Endothelial cell (in vitro differentiated cells): ENCODE data around the gene KBTBD8. TPM values are rescaled to one million over a fixed set of nuclear protein-coding genes. Genes with fewer than 3 reads are reported as not detected.

Experiments used
- DNase-seq: peaks from one replicate; pipeline ENCODE4 v3.0.0; 2021; ENCODE audit warnings: low spot score
- H3K27ac Mint-ChIP-seq: one replicate; pipeline ENCODE4 v1.8.0; 2021; ENCODE audit warnings: mixed read lengths, inconsistent platforms; ENCODE audit not compliant: unreplicated experiment
- H3K27me3 Mint-ChIP-seq: one replicate; pipeline ENCODE4 v1.8.0; 2021; ENCODE audit warnings: mild to moderate bottlenecking, moderate library complexity, mixed read lengths, inconsistent platforms; ENCODE audit not compliant: unreplicated experiment
- H3K36me3 Mint-ChIP-seq: one replicate; pipeline ENCODE4 v1.8.0; 2021; ENCODE audit warnings: mild to moderate bottlenecking, low read depth, mixed read lengths, inconsistent platforms; ENCODE audit not compliant: unreplicated experiment
- H3K4me1 Mint-ChIP-seq: one replicate; pipeline ENCODE4 v1.8.0; 2021; ENCODE audit warnings: mild to moderate bottlenecking, mixed read lengths, inconsistent platforms; ENCODE audit not compliant: unreplicated experiment
- H3K4me3 Mint-ChIP-seq: one replicate; pipeline ENCODE4 v1.8.0; 2021; ENCODE audit warnings: mild to moderate bottlenecking, mixed read lengths, inconsistent platforms; ENCODE audit not compliant: unreplicated experiment
- H3K9me3 Mint-ChIP-seq: one replicate; pipeline ENCODE4 v1.8.0; 2021; ENCODE audit warnings: mixed read lengths, inconsistent platforms; ENCODE audit not compliant: unreplicated experiment
- CTCF ChIP-seq: fragments of 200-600 bp; sonication (generic); IDR thresholded peaks from one replicate; pipeline ENCODE4 v1.5.0; 2021; ENCODE audit warnings: antibody characterized with exemption; ENCODE audit not compliant: unreplicated experiment
- total RNA-seq: library from RNA; stranded (reverse); fragmentation: NEBNext Ultra II Directional; extraction: Animal tissue kit (Norgen Biotek cat#: 25700); gene quantifications from one replicate; pipeline ENCODE4 v1.2.1, GENCODE V29; 2021; ENCODE audit not compliant: unreplicated experiment

Gene KBTBD8
- total RNA-seq, 1 donor from 2014 or later = 6.3 TPM

DNA sequence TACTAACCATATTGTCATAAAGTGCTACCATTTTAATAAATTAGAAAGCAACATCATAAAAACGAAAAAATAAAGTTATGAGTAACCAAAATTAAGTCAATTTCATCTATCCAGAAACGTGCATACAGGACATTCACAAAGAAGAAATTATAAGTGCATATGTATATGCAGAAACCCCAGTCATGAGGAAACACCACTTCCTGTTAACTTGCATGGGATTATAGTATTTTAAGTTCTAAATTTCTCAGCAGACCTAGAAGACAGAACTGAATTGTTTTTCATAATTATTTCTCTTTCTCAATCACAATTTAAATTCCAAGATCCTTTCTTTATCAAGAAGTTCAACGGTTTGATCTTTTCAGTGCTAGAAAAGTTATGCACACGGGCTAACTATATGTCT, 1.4 kb upstream of the KBTBD8 start:
- no peaks in the 10 kb centered on the region for H3K36me3 Mint-ChIP-seq
- H3K9me3 Mint-ChIP-seq = no peaks in the 10 kb centered on the region
- peaks cover 9% of the 10 kb centered on the region for H3K4me1 Mint-ChIP-seq
- no peak overlapping the region for H3K27ac Mint-ChIP-seq
- no peak for TF ChIP-seq CTCF
- peaks cover 2% of the 10 kb centered on the region for H3K27me3 Mint-ChIP-seq
- DNase-seq = no peak
- H3K4me3 Mint-ChIP-seq = no peak overlapping the region

DNA sequence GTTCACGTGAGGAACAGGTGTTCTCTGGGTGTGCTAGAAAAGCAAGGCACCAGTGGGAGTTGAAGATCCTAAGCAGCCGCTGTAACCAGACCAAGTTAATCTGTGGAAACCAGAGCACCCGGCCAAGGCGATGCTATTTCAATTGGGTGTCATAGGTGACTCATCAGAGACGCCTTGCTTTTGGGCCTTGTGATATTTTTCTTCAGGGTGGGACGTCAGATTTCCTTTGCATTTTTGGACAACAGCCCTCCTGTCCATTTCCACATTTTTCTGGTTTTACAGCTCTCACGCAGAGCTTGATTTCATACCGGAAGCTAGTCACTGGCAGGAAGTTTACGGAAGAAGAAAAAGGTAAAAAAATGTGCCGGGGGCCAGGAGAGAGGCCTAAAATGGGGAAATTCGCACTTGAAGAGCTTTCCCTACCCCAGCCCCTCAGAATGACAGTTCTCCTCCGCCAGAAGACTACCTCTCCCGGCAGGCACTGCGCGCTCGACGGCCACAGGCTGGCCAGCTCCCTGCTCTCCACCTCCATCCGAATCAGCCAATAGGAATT, 471 bp upstream of the KBTBD8 start:
- DNase-seq = no peak
- H3K27ac Mint-ChIP-seq = peak overlapping the region; percentile 16
- TF ChIP-seq CTCF = no peak
- H3K4me3 Mint-ChIP-seq = peak overlapping the region; percentile 93
- H3K9me3 Mint-ChIP-seq = no peaks in the 10 kb centered on the region
- H3K4me1 Mint-ChIP-seq = peaks cover 9% of the 10 kb centered on the region
- peaks cover 2% of the 10 kb centered on the region for H3K27me3 Mint-ChIP-seq
- no peaks in the 10 kb centered on the region for H3K36me3 Mint-ChIP-seq

DNA sequence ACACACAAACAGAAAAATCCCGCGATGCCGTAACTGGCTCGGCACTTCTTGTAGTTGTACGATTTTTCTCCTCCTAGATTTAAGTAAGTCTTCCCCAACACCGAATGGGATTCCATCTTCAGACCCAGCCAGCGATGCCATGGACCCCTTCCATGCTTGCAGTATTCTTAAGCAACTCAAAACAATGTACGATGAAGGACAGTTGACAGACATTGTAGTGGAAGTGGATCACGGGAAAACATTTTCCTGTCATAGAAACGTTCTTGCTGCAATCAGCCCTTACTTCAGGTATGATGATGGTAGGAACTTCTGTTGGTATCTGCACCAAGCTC, 763 bp downstream of the KBTBD8 start:
- peaks cover 2% of the 10 kb centered on the region for H3K27me3 Mint-ChIP-seq
- TF ChIP-seq CTCF = no peak
- no peak for DNase-seq

GRCh38 chr3:67000009-67000408, 1.9 kb downstream of the KBTBD8 start:
- Mint-ChIP-seq H3K4me1 (peaks cover 9% of the 10 kb centered on the region), H3K4me3 (no peak overlapping the region), H3K9me3 (no peaks in the 10 kb centered on the region), H3K36me3 (no peaks in the 10 kb centered on the region), H3K27me3 (peaks cover 2% of the 10 kb centered on the region), H3K27ac (no peak overlapping the region)
- DNase-seq = no peak
- no peak for TF ChIP-seq CTCF

More for the DNA sequence above, 763 bp downstream of the KBTBD8 start:
- peak overlapping the region; percentile 61 for H3K27ac Mint-ChIP-seq
- peak overlapping the region; percentile 91 for H3K4me3 Mint-ChIP-seq
- H3K9me3 Mint-ChIP-seq = no peaks in the 10 kb centered on the region
- no peaks in the 10 kb centered on the region for H3K36me3 Mint-ChIP-seq
- peaks cover 9% of the 10 kb centered on the region for H3K4me1 Mint-ChIP-seq

GRCh38 chr3:67001086-67001861, 3.2 kb downstream of the KBTBD8 start:
- Mint-ChIP-seq H3K4me3 (no peak overlapping the region), H3K9me3 (no peaks in the 10 kb centered on the region)

More at GRCh38 chr3:67001086-67001861, 3.2 kb downstream of the KBTBD8 start:
- peaks cover 2% of the 10 kb centered on the region for H3K27me3 Mint-ChIP-seq
- no peaks in the 10 kb centered on the region for H3K36me3 Mint-ChIP-seq
- no peak overlapping the region for H3K27ac Mint-ChIP-seq
- no peak for DNase-seq
- TF ChIP-seq CTCF = no peak
- peaks cover 9% of the 10 kb centered on the region for H3K4me1 Mint-ChIP-seq
